Activated CD8-positive, alpha-beta memory T cell treated with anti-CD3 and anti-CD28 coated beads for 4 hours (primary cell): ENCODE measurements around the gene DOCK3.

Source experiments
- DNase-seq, 2 donors: peaks; one replicate each; pipeline ENCODE4 v3.0.0-alpha.2; 2020; ENCODE audit warnings: low read depth in 2 of 2

The DOCK3 gene

GRCh38 chr3:51398595-51399310 lies 724.0 kb downstream of the DOCK3 start:
- DNase-seq = no peak

- DNase-seq = no peak
Measured at GRCh38 chr3:51400166-51400565, 725.4 kb downstream of the DOCK3 start.

DNA sequence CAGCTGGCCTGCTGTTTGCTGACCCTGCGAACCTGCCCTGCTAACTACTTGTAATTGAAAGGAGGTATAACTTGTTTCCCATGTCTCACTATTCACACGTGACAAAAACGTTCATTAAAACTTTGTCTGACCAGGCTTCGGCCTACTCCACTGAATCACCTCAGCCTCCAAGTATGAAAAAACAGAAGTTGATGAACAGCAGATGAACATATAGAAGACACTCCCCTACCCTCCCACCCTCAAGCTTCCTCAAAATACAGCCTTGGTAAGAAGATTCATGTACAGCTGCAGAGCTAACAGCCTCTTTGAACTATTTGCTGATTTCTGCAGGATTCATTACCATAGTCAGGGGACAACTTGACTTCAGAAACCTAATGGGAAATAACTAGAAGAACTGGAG lies 727.0 kb downstream of the DOCK3 start:
- DNase-seq = no peak

- no peak for DNase-seq
Measured at GRCh38 chr3:51403675-51404074, 728.9 kb downstream of the DOCK3 start.

- DNase-seq = no peak
Measured at GRCh38 chr3:51408021-51408420, 733.3 kb downstream of the DOCK3 start.

- no peak for DNase-seq
Measured at GRCh38 chr3:51408813-51409212, 734.1 kb downstream of the DOCK3 start.

GRCh38 chr3:51422211-51422610 lies 747.5 kb downstream of the DOCK3 start:
- no peak for DNase-seq

DNA sequence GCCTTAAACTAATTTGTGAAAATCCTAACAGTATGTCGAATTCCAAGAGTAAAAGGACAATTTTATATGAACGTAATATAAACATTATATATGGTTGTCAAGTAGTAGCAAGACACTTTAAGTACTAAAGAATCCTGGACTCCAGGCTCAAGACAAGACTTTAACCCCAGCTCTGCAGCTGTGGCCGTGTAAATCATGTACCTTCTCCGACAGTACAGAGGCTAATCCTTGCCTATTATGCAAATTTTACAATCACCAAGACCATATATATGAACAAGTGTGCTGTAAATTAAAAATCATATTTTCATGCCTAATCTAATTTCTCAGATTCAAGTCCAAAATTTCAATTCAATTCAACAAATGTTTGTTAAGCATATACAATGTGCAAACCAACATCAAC lies 752.2 kb downstream of the DOCK3 start:
- no peak for DNase-seq

GRCh38 chr3:51429138-51429537 lies 754.4 kb downstream of the DOCK3 start:
- no peak for DNase-seq
